Measurements from ENCODE around the gene ANP32A.

Gene ANP32A

DNA sequence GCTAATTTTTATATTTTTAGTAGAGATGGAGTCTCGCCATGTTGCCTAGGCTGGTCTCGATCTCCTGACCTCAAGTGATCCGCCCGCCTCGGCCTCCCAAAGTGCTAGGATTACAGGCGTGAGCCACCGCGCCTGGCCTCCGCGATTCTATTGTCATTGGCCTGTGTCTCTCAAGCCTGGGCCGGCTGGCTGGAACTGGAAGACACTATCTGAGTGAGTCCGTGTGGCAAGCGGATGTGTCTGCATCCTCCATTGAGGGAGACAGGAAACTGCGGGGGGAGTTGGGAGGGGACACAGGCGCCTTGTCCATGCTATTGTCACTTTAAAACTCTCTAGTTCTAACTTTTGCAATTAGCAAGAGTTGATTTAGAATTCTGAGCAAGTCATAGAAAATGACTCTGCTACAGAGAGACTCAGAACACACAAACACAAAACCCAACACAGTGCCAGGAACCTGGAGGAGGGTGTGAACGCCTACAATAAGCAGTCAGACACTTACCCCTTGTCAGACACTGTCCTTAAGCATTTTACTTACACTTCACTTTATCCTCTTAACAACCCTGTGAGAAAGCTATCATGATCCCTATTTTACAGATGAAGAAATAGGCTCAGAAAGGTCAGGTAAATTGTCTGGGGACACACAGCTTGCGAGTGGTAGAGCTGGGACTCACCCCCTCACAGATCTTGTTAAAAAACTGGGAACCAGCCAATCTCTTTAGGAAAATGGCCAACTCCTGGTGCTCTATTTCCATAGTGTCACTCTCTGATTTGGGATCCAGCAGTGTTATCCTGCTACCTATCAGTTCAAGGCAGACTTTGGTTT, 38.7 kb downstream of the ANP32A start:
- Histone ChIP-seq H3K27me3 (ENCODE audit: insufficient read depth, low read length) (no peaks in the 10 kb centered on the region), H2AFZ (ENCODE audit: low read depth, low read length) (no peak overlapping the region), H3K36me3 (ENCODE audit: insufficient read depth, low read length) (peaks cover 84% of the 10 kb centered on the region), H3K4me1 (ENCODE audit: insufficient read depth, low read length) (no peaks in the 10 kb centered on the region), H3K9me3 (ENCODE audit: low read length) (no peaks in the 10 kb centered on the region), H3K4me3 (ENCODE audit: low read length) (no peak overlapping the region)

DNA sequence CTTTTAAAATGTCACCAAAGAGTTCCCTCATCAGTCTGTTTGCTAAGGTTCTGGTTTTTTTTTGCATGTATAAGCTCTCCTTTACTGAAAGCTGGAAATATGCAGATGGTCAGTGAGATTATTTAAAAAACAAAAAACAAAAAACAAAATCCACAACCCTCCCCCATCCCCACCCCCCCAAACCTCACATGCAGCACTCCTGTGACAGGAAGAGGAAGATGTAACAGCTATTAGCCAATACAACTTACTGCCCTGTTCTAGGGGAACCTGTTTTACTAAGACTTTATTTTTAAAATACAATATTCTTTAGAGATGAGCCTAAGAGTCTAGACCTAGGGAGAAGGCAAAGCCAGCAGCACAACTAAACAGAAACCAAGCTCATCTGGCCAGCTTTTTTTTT, 39.5 kb downstream of the ANP32A start:
- H2AFZ ChIP-seq (ENCODE audit: low read depth, low read length): no peak overlapping the region
- peaks cover 77% of the 10 kb centered on the region for H3K36me3 ChIP-seq (ENCODE audit: insufficient read depth, low read length)
- H3K4me1 ChIP-seq (ENCODE audit: insufficient read depth, low read length): no peaks in the 10 kb centered on the region
- no peaks in the 10 kb centered on the region for H3K27me3 ChIP-seq (ENCODE audit: insufficient read depth, low read length)
- no peak overlapping the region for H3K4me3 ChIP-seq (ENCODE audit: low read length)
- no peaks in the 10 kb centered on the region for H3K9me3 ChIP-seq (ENCODE audit: low read length)

DNA sequence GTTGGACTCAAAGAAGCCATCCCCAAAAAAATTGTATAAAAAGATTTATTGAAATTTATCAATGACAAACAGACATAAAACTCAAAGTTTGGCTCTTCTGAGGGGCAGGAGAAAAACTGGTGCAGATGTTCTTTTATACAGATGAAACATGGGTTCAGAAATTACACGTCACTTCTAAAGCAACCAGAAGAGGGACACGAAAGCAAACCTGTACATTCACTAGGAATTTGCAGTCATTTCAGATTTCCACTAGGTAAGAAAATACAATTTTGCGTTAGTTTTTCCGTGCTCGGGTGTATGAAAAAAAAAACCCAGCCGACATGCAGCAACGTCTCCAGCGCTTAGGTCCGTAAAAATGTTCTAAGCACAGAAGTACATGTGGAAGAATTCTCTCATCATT, 41.8 kb downstream of the ANP32A start:
- no peak overlapping the region for H2AFZ ChIP-seq (ENCODE audit: low read depth, low read length)
- no peaks in the 10 kb centered on the region for H3K27me3 ChIP-seq (ENCODE audit: insufficient read depth, low read length)

DNA sequence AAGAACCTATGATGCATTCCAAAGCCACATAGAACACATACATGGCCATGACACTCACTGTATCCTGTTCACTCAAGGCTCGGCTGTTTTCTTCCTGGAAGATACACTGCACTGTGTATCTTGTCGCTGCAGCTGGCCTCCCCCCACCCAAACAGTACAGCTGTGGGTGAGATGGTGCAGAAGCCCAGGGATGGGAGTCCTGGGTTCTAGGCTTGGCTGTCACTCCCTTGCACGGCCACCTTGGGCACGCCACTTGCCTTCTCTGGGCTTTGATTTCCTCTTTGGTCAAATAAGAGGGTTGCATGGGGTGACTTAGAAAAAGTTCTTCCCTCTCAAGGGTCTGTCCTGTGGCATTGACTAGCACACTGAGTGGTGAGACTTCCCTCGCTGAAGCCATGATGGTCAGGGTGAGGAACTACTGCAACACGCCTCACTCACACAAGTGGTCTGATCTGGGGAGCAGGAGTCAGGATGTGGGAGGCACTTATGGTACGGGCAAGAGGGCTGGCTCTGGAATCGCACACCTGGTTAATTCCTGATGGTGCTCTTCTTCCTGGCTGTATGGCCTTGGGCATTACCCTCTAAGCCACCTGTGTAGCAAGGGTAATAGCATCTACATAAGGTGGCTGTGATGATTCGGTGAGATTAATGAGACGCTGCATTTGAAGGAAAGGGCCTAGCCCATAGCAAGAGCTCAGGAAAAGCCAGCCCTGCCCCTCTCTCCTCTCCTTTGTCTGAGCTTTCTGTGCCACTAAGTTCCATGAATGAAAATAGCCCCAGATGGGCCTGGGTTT, 44.0 kb downstream of the ANP32A start:
- H3K36me3 ChIP-seq (ENCODE audit: insufficient read depth, low read length): peaks cover 33% of the 10 kb centered on the region
- no peaks in the 10 kb centered on the region for H3K9me3 ChIP-seq (ENCODE audit: low read length)
- H2AFZ ChIP-seq (ENCODE audit: low read depth, low read length): no peak overlapping the region
- no peak overlapping the region for H3K4me3 ChIP-seq (ENCODE audit: low read length)
- H3K27me3 ChIP-seq (ENCODE audit: insufficient read depth, low read length): no peaks in the 10 kb centered on the region
- no peaks in the 10 kb centered on the region for H3K4me1 ChIP-seq (ENCODE audit: insufficient read depth, low read length)

More for the DNA sequence above, 41.8 kb downstream of the ANP32A start:
- H3K9me3 ChIP-seq (ENCODE audit: low read length): no peaks in the 10 kb centered on the region
- H3K4me1 ChIP-seq (ENCODE audit: insufficient read depth, low read length): no peaks in the 10 kb centered on the region
- no peak overlapping the region for H3K4me3 ChIP-seq (ENCODE audit: low read length)
- peaks cover 55% of the 10 kb centered on the region for H3K36me3 ChIP-seq (ENCODE audit: insufficient read depth, low read length)

DNA sequence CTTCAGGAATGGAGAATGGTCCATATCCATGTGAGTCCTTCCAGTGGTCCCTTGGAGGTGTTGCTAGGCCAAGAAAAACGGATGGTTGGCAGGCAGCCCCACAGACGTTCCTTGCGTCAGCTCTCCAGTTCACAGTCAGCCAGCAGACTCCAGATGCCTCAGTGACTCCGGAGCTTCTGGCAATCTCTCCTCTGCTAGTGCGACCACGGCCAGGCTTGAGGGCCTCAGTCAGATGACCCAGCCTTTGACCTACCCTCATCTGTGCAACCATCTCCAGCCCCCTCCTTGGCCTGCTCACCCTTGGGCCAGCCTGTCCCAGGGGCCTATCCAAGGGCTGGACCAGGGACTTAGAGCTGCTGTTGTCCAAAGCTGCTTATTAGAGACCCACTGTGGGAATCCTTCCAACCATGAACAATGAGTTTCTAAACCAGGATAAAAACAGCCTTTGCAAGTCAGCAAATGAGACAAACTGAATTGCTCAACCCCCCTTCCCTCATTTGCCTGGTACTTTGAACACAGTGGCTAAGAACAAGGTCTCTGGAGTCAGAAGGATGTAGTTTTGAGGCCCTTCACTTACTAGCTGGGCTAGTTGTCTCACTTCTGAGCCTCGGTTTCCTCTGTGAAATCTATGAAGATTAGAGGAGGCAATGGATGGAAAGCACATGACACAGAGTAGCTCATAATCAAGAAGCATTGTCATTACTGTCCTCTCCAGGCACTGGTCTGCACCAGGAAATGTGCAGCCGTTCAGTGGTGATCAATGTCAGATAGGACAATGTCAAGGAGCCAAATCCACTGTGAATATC, 44.8 kb downstream of the ANP32A start:
- H3K4me3 ChIP-seq (ENCODE audit: low read length): no peak overlapping the region
- H3K27me3 ChIP-seq (ENCODE audit: insufficient read depth, low read length): no peaks in the 10 kb centered on the region
- no peak overlapping the region for H2AFZ ChIP-seq (ENCODE audit: low read depth, low read length)
- no peaks in the 10 kb centered on the region for H3K9me3 ChIP-seq (ENCODE audit: low read length)
- no peaks in the 10 kb centered on the region for H3K4me1 ChIP-seq (ENCODE audit: insufficient read depth, low read length)
- H3K36me3 ChIP-seq (ENCODE audit: insufficient read depth, low read length): peaks cover 26% of the 10 kb centered on the region

DNA sequence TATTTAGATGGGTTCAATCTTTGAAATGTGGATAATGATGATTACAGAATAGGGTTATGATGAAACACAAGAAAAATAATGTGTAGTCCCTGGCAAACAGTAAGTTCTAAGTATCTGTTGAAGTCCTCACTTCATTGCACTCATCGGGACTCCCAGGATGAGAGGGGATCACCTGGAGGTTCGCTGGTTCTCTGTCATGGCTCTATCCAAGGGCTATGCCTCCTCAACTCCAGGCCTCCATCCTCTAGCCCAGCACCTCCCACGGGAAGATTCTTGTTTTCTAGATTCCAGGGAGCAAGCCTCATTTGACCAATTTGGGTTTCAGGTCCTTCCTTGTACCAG, 45.5 kb downstream of the ANP32A start:
- Histone ChIP-seq H2AFZ (ENCODE audit: low read depth, low read length) (no peak overlapping the region), H3K4me1 (ENCODE audit: insufficient read depth, low read length) (no peaks in the 10 kb centered on the region), H3K27me3 (ENCODE audit: insufficient read depth, low read length) (no peaks in the 10 kb centered on the region), H3K9me3 (ENCODE audit: low read length) (no peaks in the 10 kb centered on the region), H3K36me3 (ENCODE audit: insufficient read depth, low read length) (peaks cover 19% of the 10 kb centered on the region), H3K4me3 (ENCODE audit: low read length) (no peak overlapping the region)

DNA sequence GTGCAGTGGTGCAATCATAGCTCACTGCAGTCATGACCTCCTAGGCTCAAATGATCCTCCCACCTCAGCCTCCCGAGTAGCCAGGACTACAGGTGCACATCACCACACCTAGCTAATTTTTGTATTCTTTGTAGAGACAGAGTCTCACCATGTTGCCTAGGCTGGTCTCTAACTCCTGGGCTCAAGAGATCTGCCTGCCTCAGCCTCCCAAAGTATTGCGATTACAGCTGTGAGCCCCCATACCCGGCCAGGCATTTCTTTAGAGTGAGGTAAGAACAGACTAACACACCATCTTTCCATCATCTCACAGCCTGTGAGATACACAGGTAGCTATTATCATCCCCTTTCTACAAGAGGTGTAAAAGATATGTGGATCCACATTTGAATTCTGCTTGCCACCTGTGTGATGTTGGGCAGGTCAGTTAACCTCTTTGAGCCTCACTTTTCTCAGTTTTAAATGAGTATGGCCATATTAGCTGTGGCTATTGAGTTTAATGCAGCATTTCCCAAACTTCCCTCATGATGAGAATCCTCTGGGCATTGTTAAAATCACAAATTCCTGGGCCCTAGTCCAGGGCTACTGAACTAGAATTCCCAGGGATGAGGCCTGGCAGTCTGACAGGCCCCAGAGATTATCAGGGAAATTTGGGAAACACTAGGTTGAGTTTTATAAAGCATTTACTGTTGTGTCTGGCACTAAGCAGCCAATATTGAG, 46.0 kb downstream of the ANP32A start:
- Histone ChIP-seq H3K36me3 (ENCODE audit: insufficient read depth, low read length) (peaks cover 17% of the 10 kb centered on the region), H3K27me3 (ENCODE audit: insufficient read depth, low read length) (no peaks in the 10 kb centered on the region), H3K9me3 (ENCODE audit: low read length) (no peaks in the 10 kb centered on the region), H3K4me1 (ENCODE audit: insufficient read depth, low read length) (no peaks in the 10 kb centered on the region), H2AFZ (ENCODE audit: low read depth, low read length) (no peak overlapping the region), H3K4me3 (ENCODE audit: low read length) (no peak overlapping the region)

DNA sequence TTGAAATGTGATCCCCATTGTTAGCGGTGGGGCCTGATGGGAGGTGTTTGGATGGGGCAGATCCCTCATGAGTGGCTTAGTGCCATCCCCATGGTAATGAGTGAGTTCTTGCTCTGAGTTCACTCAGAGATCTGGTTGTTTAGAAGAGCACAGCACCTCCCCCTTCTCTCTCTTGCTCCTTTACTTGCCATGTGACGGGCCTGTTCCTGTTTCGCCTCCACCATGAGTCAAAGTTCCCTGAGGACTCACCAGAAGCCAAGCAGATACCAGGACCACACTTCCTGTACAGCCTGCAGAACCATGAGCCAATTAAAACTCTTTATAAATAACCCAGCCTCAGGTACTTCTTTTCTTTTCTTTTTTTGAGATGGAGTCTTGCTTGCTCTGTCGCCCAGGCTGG, 46.6 kb downstream of the ANP32A start:
- no peak overlapping the region for H3K4me3 ChIP-seq (ENCODE audit: low read length)
- H3K27me3 ChIP-seq (ENCODE audit: insufficient read depth, low read length): no peaks in the 10 kb centered on the region
- no peak overlapping the region for H2AFZ ChIP-seq (ENCODE audit: low read depth, low read length)
- H3K9me3 ChIP-seq (ENCODE audit: low read length): no peaks in the 10 kb centered on the region
- H3K4me1 ChIP-seq (ENCODE audit: insufficient read depth, low read length): no peaks in the 10 kb centered on the region
- H3K36me3 ChIP-seq (ENCODE audit: insufficient read depth, low read length): peaks cover 12% of the 10 kb centered on the region

DNA sequence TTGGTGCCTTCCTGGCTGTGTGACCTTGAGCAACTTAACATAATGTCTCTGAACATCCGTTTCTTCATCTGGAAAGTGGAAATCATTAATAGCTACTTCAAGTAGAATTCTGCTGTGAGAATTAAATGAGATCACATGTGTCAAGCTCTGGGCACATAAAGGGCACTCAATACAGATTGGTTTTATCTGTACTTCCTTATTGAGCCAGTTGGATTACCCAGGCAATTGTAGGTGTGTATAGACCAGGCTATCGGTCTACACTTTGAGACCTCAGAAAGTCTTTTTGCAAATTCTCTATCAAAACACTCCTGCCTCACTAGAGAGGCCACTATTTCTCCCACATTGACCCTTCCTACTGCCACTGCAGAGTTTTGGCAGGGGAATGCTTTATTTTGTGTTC, 47.7 kb downstream of the ANP32A start:
- Histone ChIP-seq H3K4me3 (ENCODE audit: low read length) (no peak overlapping the region), H3K27me3 (ENCODE audit: insufficient read depth, low read length) (no peaks in the 10 kb centered on the region), H3K36me3 (ENCODE audit: insufficient read depth, low read length) (peaks cover 5% of the 10 kb centered on the region), H3K4me1 (ENCODE audit: insufficient read depth, low read length) (no peaks in the 10 kb centered on the region), H3K9me3 (ENCODE audit: low read length) (no peaks in the 10 kb centered on the region), H2AFZ (ENCODE audit: low read depth, low read length) (no peak overlapping the region)

DNA sequence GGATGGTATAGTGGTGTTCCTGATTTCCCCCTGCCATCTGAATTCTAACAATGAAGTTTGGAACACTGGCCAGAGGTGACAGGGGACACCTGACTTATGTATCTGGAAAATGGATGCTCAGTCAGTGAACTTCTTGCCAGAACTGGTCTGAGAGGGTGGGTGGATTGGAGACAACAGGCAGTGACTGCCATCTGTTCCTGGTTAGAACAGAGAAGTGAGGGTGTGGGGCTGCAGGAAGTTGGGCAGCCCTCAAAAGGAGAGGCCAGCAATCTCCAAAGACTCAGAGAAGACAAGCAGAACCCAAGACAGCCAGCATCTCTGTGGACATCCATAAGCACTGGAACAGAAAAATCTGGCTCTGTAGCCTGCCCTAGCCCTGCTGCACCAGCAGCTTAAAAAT, 50.5 kb downstream of the ANP32A start:
- Histone ChIP-seq H3K36me3 (ENCODE audit: insufficient read depth, low read length) (no peaks in the 10 kb centered on the region), H3K4me1 (ENCODE audit: insufficient read depth, low read length) (no peaks in the 10 kb centered on the region), H3K9me3 (ENCODE audit: low read length) (no peaks in the 10 kb centered on the region), H2AFZ (ENCODE audit: low read depth, low read length) (no peak overlapping the region), H3K27me3 (ENCODE audit: insufficient read depth, low read length) (no peaks in the 10 kb centered on the region), H3K4me3 (ENCODE audit: low read length) (no peak overlapping the region)

DNA sequence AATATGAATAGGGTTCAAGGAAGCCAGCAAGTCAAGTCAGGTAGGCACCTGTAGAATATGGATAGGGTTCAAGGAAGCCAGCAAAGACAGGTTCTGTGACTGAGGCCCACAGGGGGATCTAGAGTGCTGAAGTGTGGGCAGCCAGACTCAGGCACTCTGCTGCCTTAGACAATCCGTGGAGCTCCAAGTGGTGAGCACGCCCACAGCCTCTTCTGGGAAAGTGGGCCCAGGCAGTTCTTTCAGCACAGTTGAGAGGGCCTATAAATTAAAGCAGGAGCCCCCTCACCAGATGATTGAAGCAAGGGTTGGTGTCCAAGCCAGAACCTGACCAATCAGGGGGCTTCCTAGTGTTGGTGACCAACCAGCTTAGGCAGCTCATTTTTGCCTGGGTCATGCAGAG, 51.0 kb downstream of the ANP32A start:
- Histone ChIP-seq H3K9me3 (ENCODE audit: low read length) (no peaks in the 10 kb centered on the region), H3K4me1 (ENCODE audit: insufficient read depth, low read length) (no peaks in the 10 kb centered on the region), H3K36me3 (ENCODE audit: insufficient read depth, low read length) (no peaks in the 10 kb centered on the region), H3K27me3 (ENCODE audit: insufficient read depth, low read length) (no peaks in the 10 kb centered on the region), H3K4me3 (ENCODE audit: low read length) (no peak overlapping the region), H2AFZ (ENCODE audit: low read depth, low read length) (no peak overlapping the region)

DNA sequence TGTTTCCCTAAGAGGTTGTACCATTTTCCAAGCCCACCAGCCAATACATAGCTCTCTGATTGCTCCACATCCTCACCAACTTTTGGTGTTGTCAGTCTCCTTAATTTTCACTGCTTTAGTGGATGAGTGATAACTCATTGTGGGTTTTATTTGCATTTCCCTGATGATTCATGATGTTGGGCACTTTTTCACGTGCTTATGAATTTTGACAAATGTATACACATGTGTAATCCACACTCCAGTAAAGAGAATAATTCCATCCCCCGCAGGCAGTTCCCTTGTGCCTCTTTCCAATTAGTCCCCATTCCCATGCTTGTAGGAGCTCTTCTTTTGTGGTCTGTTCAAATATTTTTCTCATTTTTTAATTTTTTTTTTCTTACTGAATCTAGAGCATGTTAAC, 52.4 kb downstream of the ANP32A start:
- Histone ChIP-seq H3K4me1 (ENCODE audit: insufficient read depth, low read length) (no peaks in the 10 kb centered on the region), H3K9me3 (ENCODE audit: low read length) (no peaks in the 10 kb centered on the region), H3K4me3 (ENCODE audit: low read length) (no peak overlapping the region), H2AFZ (ENCODE audit: low read depth, low read length) (no peak overlapping the region), H3K36me3 (ENCODE audit: insufficient read depth, low read length) (no peaks in the 10 kb centered on the region), H3K27me3 (ENCODE audit: insufficient read depth, low read length) (no peaks in the 10 kb centered on the region)

Data from neuron (in vitro differentiated cells).